Esophagus muscularis mucosa (tissue), 4 donors: ENCODE measurements around the gene BTBD3. TPM values are rescaled to one million over a fixed set of nuclear protein-coding genes. Genes with fewer than 3 reads are reported as not detected.

Source experiments
- DNase-seq: peaks from one replicate; pipeline ENCODE4 v3.0.0-alpha.2; 2017; ENCODE audit errors: extremely low spot score
- H3K27ac ChIP-seq, 4 donors: fragments of 200-600 bp; sonication (generic); replicated peaks in 1 of 4; 1 replicate in 3 of 4; 2 replicates in 1 of 4; pipeline ENCODE4 v1.5.1; 2016 to 2019; ENCODE audit warnings: mild to moderate bottlenecking in 1 of 4
- H3K27me3 ChIP-seq, 4 donors: fragments of 200-600 bp; sonication (generic); one replicate each; pipeline versions ENCODE4 v1.5.1 to v1.6.0; 2016 to 2019
- H3K36me3 ChIP-seq, 4 donors: fragments of 200-600 bp; sonication (generic); one replicate each; pipeline ENCODE4 v1.5.1; 2016 to 2019
- H3K4me1 ChIP-seq, 4 donors: fragments of 200-600 bp; sonication (generic); one replicate each; pipeline ENCODE4 v1.5.1; 2016 to 2019
- H3K4me3 ChIP-seq, 4 donors: fragments of 200-600 bp; sonication (generic); 1 replicate in 2 of 4; 2 replicates in 2 of 4; pipeline ENCODE4 v1.5.1; 2016 to 2019; ENCODE audit warnings: mild to moderate bottlenecking in 4 of 4, moderate library complexity in 1 of 4
- H3K9me3 ChIP-seq, 4 donors: fragments of 200-600 bp; sonication (generic); 1 replicate in 3 of 4; 2 replicates in 1 of 4; pipeline ENCODE4 v1.5.1; 2016 to 2019
- CTCF ChIP-seq, 3 experiments: fragments of 200-600 bp in 2 of 3; fragments of 450-650 bp in 1 of 3; sonication (generic) in 2 of 3; IDR thresholded peaks; one replicate each; pipeline ENCODE4 v1.5.1; 2017 to 2019; ENCODE audit warnings: antibody characterized with exemption in 3 of 3, mild to moderate bottlenecking in 2 of 3, moderate library complexity in 1 of 3
- EP300 ChIP-seq: sonication (generic); formaldehyde crosslinking; IDR thresholded peaks from one replicate; pipeline ENCODE4 v1.6.1; 2017; ENCODE audit warnings: antibody characterized with exemption
- POLR2A ChIP-seq: fragments of 450-650 bp; IDR thresholded peaks from one replicate; pipeline ENCODE4 v1.6.1; 2017; ENCODE audit warnings: antibody characterized with exemption, moderate library complexity, mild to moderate bottlenecking, low read depth
- POLR2AphosphoS5 ChIP-seq, 2 donors: sonication (generic); formaldehyde crosslinking; IDR thresholded peaks; one replicate each; pipeline ENCODE4 v1.6.1; 2017; ENCODE audit warnings: antibody characterized with exemption in 2 of 2
- WGBS: methylation state at CpG from one replicate; pipeline ENCODE4 v1.1.5; 2018; 5-methylcytosine and 5-hydroxymethylcytosine counted together
- intact Hi-C: fragments of 100-400 bp; cut with DNase I; formaldehyde crosslinking; loops from one replicate; pipeline ENCODE4 v1.15.1; 2023
- total RNA-seq, 4 donors: library from RNA; depleted of rRNA; stranded (reverse); fragments of >200 nt; gene quantifications; one replicate each; pipeline versions ENCODE4 v1.1.0 to v1.2.1, GENCODE V29; 2016

Gene BTBD3
- total RNA-seq, 4 donors from 2014 or later = 15.4 to 34.5 (median 25.9) TPM

GRCh38 chr20:11881449-11881848, 36.2 kb upstream of the BTBD3 start:
- intact Hi-C loops = no loop called here
- DNase-seq = no peak
- TF ChIP-seq POLR2AphosphoS5 (IDR thresholded peaks at IDR 0.05) (no peak), CTCF (IDR thresholded peaks at IDR 0.05) (no peak), EP300 (no peak), POLR2A (no peak)
- Histone ChIP-seq H3K4me3 (no peak overlapping the region), H3K4me1 (no peaks in the 10 kb centered on the region), H3K27ac (no peak overlapping the region), H3K9me3 (no peaks in the 10 kb centered on the region), H3K36me3 (no peaks in the 10 kb centered on the region), H3K27me3 (no peaks in the 10 kb centered on the region)
- WGBS = 69% methylated on average over 4 of the region's 4 CpGs

GRCh38 chr20:11882651-11883050, 35.0 kb upstream of the BTBD3 start:
- intact Hi-C loops = no loop called here
- Histone ChIP-seq H3K27ac (no peak overlapping the region), H3K9me3 (no peaks in the 10 kb centered on the region), H3K36me3 (no peaks in the 10 kb centered on the region), H3K4me3 (no peak overlapping the region), H3K4me1 (no peaks in the 10 kb centered on the region), H3K27me3 (no peaks in the 10 kb centered on the region)
- WGBS = 86% methylated on average over 7 of the region's 7 CpGs
- DNase-seq = no peak
- no peak for TF ChIP-seq POLR2A
- no peak for TF ChIP-seq POLR2AphosphoS5 (IDR thresholded peaks at IDR 0.05)
- no peak for TF ChIP-seq CTCF (IDR thresholded peaks at IDR 0.05)
- no peak for TF ChIP-seq EP300

- TF ChIP-seq POLR2A = no peak
- TF ChIP-seq EP300 = no peak
- TF ChIP-seq CTCF (IDR thresholded peaks at IDR 0.05) = no peak
- no peak for TF ChIP-seq POLR2AphosphoS5 (IDR thresholded peaks at IDR 0.05)
- peaks cover 9 to 30% (median 22%) of the 10 kb centered on the region in 4 donors for H3K4me1 ChIP-seq
- intact Hi-C loops = loop anchor here (5.0 kb wide), 1 partner anchor 71 kb away; no protein-coding TSS in a partner anchor
- no peaks in the 10 kb centered on the region for H3K36me3 ChIP-seq
- H3K27me3 ChIP-seq = no peaks in the 10 kb centered on the region
- H3K4me3 ChIP-seq = no peak overlapping the region
- no peak overlapping the region for H3K27ac ChIP-seq
- DNase-seq = no peak
- WGBS = 42% methylated on average over 1 of the region's 1 CpG
- no peaks in the 10 kb centered on the region for H3K9me3 ChIP-seq
Measured at GRCh38 chr20:11888648-11889047, 29.0 kb upstream of the BTBD3 start.

- Histone ChIP-seq H3K27me3 (no peaks in the 10 kb centered on the region), H3K4me1 (peaks cover 13 to 37% (median 27%) of the 10 kb centered on the region in 4 donors), H3K36me3 (no peaks in the 10 kb centered on the region), H3K9me3 (no peaks in the 10 kb centered on the region), H3K27ac (peak overlapping the region; percentile 91 to 94 (median 93)), H3K4me3 (peak overlapping the region; percentile 86 to 92 (median 90))
- WGBS = 0% methylated on average over 24 of the region's 69 CpGs
- peak; percentile 94 for DNase-seq
- intact Hi-C loops = no loop called here
- TF ChIP-seq POLR2A (no peak), EP300 (no peak), POLR2AphosphoS5 (IDR thresholded peaks at IDR 0.05) (peak; percentile 77 to 80), CTCF (IDR thresholded peaks at IDR 0.05) (peak in 1 of 3 experiments; percentile 13)
Measured at GRCh38 chr20:11890331-11891076, 27.2 kb upstream of the BTBD3 start.
